GM12892 (cell line): ENCODE results near the gene HHAT.

ENCODE experiments used
- POLR2A ChIP-seq: IDR thresholded peaks from 2 replicates; pipeline ENCODE4 v1.6.1; 2011; ENCODE audit warnings: low read depth, low read length, control low read depth
- POLR2AphosphoS5 ChIP-seq: IDR thresholded peaks from 2 replicates; pipeline ENCODE4 v1.6.1; 2011; ENCODE audit warnings: low read depth, low read length, control low read depth
- TAF1 ChIP-seq: IDR thresholded peaks from 2 replicates; pipeline ENCODE4 v1.6.1; 2011; ENCODE audit warnings: low read depth, mild to moderate bottlenecking, control low read depth, low read length, borderline replicate concordance

DNA sequence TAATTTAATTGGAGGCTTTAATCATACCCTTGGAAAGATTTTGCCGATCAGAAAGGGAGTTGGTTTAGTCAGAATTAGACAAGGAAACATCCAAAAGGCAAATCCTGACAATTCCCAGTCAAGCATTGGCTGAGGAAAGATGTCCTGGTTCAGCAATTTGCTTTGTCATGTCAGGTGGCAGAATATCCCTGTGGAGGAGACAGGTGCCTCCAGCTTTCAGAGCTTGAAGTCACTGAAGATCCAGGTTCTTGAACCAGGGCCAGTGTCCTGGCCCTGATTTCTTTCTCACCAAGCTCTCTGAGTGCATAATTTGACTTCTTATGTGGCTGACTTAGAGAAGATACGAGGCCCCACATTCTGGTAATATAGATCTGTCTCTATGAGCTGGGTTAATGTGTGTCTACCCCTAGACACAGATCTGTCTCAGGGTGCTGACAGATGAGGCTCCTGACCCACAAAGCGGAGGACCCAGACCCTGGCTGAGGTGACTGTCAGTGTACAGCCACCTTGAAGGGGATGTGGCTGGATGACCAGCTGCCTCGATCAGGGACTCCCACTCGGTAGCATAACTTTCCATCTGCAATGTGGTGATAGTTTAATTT, 118.9 kb downstream of the HHAT start:
- no peak for TF ChIP-seq POLR2A
- no peak for TF ChIP-seq POLR2AphosphoS5
- no peak for TF ChIP-seq TAF1
